Keratinocyte (primary cell): ENCODE results near the gene SPP2.

ENCODE experiments used
- CTCF ChIP-seq, 3 experiments: IDR thresholded peaks in 1 of 3; conservative IDR thresholded peaks in 1 of 3; optimal IDR thresholded peaks in 1 of 3; 2 replicates in 2 of 3; 3 replicates in 1 of 3; pipeline versions ENCODE3 to v1.5.1; 2011; ENCODE audit warnings: low read length in 3 of 3, mild to moderate bottlenecking in 3 of 3, moderate library complexity in 2 of 3, control low read depth in 1 of 3, inconsistent platforms in 1 of 3; ENCODE audit not compliant: insufficient read depth in 2 of 3; ENCODE audit errors: extremely low read depth in 1 of 3
- EZH2 ChIP-seq: IDR thresholded peaks from one replicate; pipeline ENCODE4 v1.6.1; 2012; ENCODE audit warnings: inconsistent platforms, mild to moderate bottlenecking, low read length, moderate library complexity

GRCh38 chr2:234071664-234072063 lies 21.2 kb downstream of the SPP2 start:
- no peak for TF ChIP-seq CTCF (optimal IDR thresholded peaks at IDR 0.05 in 1 of 3, IDR thresholded peaks at IDR 0.05 in 1 of 3, conservative IDR thresholded peaks at IDR 0.05 in 1 of 3; ENCODE audit: extremely low read depth in 1 of 3, insufficient read depth in 2 of 3, low read length in 3 of 3)
- TF ChIP-seq EZH2 = no peak
